ENCODE measurements around the gene ZBTB20.

GRCh38 chr3:114823061-114823460 lies 324.0 kb downstream of the ZBTB20 start:
- TF ChIP-seq CTCF (IDR thresholded peaks at IDR 0.05) (no peak), EP300 (IDR thresholded peaks at IDR 0.05) (no peak), POLR2A (IDR thresholded peaks at IDR 0.05; ENCODE audit: low read depth) (no peak)

All from esophagus muscularis mucosa (tissue), 4 donors.